Mammary epithelial cell (primary cell): Measurements from ENCODE around the gene CIROP.

ENCODE experiments used
- CTCF ChIP-seq, 2 donors: IDR thresholded peaks in 1 of 2; conservative IDR thresholded peaks in 1 of 2; 2 replicates each; pipeline ENCODE4 v1.5.1; 2011 to 2012; ENCODE audit warnings: inconsistent platforms in 2 of 2, low read length in 2 of 2, mild to moderate bottlenecking in 2 of 2, control low read depth in 1 of 2, low read depth in 1 of 2; ENCODE audit not compliant: insufficient read depth in 1 of 2; ENCODE audit errors: extremely low read depth in 1 of 2
- EZH2 ChIP-seq: IDR thresholded peaks from 2 replicates; pipeline ENCODE4 v1.6.1; 2012; ENCODE audit warnings: low read length, inconsistent platforms, borderline replicate concordance

DNA sequence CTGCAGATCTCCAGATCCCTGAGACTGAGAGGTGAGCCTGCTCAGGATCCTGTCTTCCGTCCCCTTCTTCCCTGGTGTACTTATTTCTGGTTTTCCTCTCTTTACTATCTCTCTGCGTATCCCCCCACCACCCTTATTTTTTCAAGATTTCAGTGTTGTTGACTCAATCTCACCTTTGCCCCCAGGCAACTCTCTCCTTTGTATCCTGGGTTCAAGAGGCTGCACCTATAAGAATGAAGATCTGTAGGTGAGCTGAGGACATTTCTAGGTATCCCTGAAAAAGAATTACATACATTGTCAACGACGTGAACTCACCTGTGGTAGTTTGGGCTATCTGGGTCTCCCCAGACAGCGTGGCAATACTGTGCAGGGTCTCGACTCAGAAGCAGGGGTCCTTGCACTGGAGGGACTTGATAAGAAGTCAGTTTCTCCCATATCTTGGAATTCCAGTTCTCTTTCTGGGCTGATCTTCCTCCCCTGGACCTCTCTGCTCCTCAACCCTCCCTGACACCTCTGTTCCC is 659 bp downstream of the CIROP start:
- TF ChIP-seq CTCF (conservative IDR thresholded peaks at IDR 0.05 in 1 of 2, IDR thresholded peaks at IDR 0.05 in 1 of 2; ENCODE audit: extremely low read depth in 1 of 2, insufficient read depth in 1 of 2, low read depth in 1 of 2, low read length in 2 of 2): no peak
- TF ChIP-seq EZH2: no peak
